GM18519 (cell line): Measurements from ENCODE around the gene DNAAF1.
A peak's percentile ranks its signal among the peaks of the same experiment; 100 is the strongest.
"Not testable (repeated sequence)": the region's sequence is repeated elsewhere in the genome, so short reads cannot be mapped to it uniquely, and the experiment has no call there.

Experiments
- ATAC-seq: cut with Tn5 transposase; IDR thresholded peaks from one replicate; pipeline ENCODE4 v1.9.1; 2021; ENCODE audit warnings: mild to moderate bottlenecking, moderate library complexity; ENCODE audit not compliant: unreplicated experiment, low FRiP score

The DNAAF1 gene

GRCh38 chr16:84182680-84183571 lies 37.8 kb downstream of the DNAAF1 start:
- ATAC-seq = no peak

GRCh38 chr16:84183572-84183875 lies 38.4 kb downstream of the DNAAF1 start:
- no peak for ATAC-seq

- no peak for ATAC-seq
Observed at GRCh38 chr16:84183911-84184591, 38.9 kb downstream of the DNAAF1 start.

- no peak for ATAC-seq
Observed at GRCh38 chr16:84184775-84185174, 39.7 kb downstream of the DNAAF1 start.

- peak; percentile 66 for ATAC-seq
Observed at GRCh38 chr16:84186685-84187437, 41.8 kb downstream of the DNAAF1 start, which contains the start of gene TAF1C. TAF1C (minus strand) TSS chr16:84187057; CDS start chr16:84184988, 2,069 bp downstream.

- no peak for ATAC-seq
Observed at GRCh38 chr16:84190731-84191388, 45.8 kb downstream of the DNAAF1 start, which contains the start of gene ADAD2. ADAD2 (plus strand) TSS chr16:84191157; CDS start chr16:84191231, 74 bp downstream.

DNA sequence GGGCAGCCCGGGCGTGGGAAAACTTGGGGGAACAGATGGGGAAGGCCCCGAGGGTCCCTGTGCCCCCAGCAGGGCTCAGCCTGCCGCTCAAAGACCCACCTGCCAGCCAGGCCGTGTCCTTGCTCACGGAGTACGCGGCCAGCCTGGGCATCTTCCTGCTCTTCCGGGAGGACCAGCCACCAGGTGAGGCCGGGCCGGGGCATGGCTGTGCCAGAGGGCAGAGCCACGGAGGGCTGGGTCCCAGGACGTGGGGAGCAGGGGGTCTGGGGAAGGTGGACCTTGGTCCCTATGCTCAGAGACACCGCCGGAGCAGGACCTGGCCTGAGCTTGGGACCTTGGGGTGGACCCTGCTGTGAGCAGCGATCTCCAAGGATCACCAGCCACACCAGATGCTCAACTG lies 46.4 kb downstream of the DNAAF1 start:
- no peak for ATAC-seq

- no peak for ATAC-seq
Observed at GRCh38 chr16:84193480-84193879, 48.4 kb downstream of the DNAAF1 start.

DNA sequence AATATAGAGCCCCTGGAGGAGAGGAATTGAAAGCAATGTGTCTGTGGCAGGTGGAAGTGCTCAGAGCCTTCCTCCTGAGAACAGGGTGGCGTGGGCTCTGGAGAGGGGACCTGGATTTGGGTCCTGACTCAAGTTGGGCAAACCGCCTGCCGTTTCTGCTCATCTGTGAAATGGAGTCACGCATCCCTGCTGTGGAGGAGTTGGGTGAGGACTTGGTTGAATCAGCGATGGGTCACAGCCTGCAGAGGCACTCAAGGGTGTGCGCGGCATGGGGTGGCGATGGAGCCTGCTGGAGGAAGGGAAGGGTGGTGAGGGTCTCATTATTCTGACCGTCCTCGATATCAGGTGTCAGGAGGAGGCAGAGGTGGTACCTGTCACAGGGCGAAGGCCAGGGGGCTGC lies 48.9 kb downstream of the DNAAF1 start:
- ATAC-seq = no peak

DNA sequence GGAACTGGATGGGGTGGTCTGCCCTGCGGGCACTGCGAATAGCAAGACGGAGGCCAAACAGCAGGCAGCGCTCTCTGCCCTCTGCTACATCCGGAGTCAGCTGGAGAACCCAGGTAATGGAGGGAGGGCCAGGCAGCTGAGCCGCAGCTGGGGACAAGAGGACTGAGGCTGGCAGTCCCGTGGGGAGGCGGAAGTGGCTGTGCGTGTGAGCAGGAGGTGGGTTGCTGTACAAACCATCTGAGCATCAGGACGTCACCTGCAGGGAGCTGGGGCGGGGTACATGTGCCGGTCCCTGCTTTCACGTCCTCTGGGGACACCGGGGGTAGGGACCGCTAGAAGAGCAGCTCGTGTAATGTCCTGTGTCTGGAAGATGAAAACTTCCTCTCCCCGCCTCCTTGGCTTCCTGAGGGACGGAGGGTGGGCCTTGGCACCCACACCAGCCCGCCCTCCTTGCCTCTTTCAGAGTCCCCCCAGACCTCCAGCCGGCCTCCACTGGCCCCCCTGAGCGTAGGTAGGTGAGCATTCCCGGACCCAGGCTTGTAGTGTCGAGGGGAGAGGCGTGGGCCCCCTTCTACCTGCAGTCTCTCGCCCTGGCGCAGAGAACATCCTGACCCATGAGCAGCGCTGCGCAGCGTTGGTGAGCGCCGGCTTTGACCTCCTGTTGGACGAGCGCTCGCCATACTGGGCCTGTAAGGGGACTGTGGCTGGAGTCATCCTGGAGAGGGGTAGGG lies 49.5 kb downstream of the DNAAF1 start:
- no peak for ATAC-seq

DNA sequence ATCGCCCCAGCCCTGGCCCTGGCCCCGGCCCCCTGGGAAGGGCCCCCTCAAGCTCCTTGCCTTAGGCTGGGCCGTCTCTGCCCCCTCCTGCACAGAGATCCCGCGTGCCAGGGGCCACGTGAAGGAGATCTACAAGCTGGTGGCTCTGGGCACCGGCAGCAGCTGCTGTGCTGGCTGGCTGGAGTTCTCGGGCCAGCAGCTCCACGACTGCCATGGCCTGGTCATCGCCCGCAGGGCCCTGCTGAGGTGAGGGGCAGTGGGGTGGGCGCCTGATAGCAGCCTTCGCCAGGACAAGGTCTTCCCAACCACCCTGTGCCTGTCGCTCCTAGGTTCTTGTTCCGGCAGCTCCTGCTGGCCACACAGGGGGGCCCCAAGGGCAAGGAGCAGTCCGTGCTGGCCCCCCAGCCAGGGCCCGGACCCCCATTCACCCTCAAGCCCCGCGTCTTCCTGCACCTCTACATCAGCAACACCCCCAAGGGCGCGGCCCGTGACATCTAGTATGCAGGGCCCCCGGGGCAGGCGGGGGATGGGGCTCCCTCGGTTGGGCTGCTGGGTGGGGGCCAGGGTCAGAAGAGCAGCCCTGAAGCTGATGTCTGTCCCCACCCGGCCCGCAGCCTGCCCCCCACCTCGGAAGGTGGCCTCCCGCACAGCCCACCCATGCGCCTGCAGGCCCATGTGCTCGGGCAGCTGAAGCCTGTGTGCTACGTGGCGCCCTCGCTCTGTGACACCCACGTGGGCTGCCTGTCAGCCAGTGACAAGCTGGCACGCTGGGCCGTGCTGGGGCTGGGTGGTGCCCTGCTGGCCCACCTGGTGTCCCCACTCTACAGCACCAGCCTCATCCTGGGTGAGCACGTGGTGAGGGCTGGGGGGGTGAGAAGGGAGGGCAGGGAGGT lies 50.3 kb downstream of the DNAAF1 start:
- no peak for ATAC-seq

DNA sequence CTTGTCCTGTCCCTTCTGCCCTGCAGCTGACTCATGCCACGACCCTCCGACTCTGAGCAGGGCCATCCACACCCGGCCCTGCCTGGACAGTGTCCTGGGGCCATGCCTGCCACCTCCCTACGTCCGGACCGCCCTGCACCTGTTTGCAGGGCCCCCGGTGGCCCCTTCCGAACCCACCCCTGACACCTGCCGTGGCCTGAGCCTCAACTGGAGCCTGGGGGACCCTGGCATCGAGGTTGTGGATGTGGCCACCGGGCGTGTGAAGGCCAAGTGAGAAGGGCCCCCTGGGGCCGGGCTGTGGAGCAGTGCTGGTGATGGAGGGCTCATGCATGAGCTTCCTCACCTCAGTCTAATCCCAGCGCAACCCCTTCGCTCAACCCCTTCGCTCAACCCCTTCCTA lies 51.0 kb downstream of the DNAAF1 start:
- no peak for ATAC-seq

- no peak for ATAC-seq
Observed at GRCh38 chr16:84196727-84197394, 51.8 kb downstream of the DNAAF1 start.

DNA sequence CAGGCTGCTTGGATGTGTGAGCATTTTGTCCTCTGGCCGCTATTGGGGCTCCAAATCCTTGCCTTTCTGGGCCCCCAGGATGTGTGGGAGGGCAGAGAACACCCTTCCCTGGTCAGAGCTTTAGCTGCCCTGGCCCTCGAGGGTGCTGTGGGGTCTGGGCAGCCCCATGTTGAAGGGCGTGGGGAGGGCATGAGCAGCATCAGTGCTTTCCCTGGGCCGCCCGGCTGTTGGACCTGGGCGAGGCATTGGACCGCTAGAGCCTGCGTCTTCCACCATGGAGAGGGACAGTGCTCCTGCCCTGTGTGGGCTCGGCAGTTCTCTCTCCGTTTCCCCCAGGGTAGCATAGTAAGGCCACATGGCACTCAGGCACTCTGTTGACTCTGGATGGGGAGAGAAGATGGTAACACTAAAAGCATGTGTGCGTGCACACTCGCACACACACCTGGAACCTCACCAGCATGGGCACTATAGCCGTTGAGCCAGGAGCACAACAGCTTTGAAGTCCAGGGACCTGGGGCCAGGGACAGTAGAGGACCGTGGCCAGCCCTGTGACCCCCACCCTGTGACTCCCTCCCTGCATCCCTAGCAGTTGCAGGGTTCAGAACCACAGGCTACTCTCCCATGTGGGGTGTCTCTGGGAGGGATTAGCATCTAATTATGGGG lies 52.5 kb downstream of the DNAAF1 start:
- no peak for ATAC-seq

- no peak for ATAC-seq
Observed at GRCh38 chr16:84198401-84198800, 53.3 kb downstream of the DNAAF1 start.

DNA sequence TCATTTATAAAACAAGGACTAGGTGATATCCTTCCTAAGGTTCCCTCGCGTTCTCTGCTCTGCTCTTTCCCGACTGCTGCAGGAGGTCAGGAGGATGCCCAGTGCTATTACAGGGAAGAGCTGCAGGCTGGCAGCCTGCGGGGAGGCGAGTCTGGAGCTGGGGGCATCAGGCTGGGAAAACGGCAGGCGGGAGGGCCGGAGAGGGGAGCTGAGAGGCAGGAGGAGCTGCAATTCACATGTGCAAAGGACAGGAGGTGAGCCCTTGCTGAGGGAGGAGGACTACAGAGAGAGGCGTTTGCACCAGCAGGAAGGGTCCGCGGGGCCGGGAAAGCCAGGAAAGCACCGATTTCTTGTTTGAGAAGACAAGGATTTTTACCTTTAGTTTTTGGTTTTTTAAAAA lies 54.0 kb downstream of the DNAAF1 start:
- ATAC-seq = no peak

GRCh38 chr16:84199861-84200260 lies 54.8 kb downstream of the DNAAF1 start:
- ATAC-seq = no peak

DNA sequence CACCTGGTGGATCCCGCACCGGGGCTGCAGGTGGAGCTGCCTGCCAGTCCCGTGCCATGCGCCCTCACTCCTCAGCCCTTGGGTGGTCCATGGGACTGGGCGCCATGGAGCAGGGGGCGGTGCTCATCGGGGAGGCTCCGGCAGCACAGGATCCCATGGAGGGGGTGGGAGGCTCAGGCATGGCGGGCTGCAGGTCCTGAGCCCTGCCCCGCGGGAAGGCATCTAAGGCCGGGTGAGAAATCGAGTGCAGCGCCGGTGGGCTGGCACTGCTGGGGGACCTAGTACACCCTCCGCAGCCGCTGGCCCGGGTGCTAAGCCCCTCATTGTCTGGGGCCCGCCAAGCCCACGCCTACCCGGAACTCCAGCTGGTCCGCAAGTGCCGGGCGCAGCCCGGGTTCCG lies 59.4 kb downstream of the DNAAF1 start:
- ATAC-seq = not testable (repeated sequence)
